Measurements from ENCODE around the gene GAB2. TPM values are rescaled to one million over a fixed set of nuclear protein-coding genes. Genes with fewer than 3 reads are reported as not detected.

GAB2 gene
- total RNA-seq, 4 donors from 2014 or later = 15.9 to 82.3 (median 21.1) TPM

DNA sequence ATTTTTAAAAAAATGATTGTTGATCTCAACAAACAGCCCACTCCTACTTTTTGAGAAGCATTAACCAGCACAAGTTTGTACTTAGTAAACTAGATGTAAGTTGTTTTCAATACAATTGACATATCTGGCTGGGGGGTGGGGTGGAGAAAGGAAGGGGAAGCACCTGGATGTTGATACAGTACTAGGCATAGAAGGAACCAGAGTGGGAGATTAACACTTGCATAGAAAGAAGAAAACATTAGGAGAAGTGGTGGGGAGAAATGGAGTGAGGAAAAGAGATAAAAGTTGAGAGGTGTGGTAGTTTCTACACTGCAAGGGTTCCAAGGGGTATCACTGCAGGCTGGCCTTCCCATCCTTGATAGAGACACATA lies 10.6 kb upstream of the GAB2 start:
- Histone ChIP-seq H3K27ac (peak overlapping the region in 1 of 2 donors; percentile 32), H3K27me3 (no peaks in the 10 kb centered on the region), H3K9me3 (no peaks in the 10 kb centered on the region), H3K4me3 (no peak overlapping the region), H3K36me3 (no peaks in the 10 kb centered on the region), H3K4me1 (peaks cover 0 to 7% of the 10 kb centered on the region in 2 donors)
- no peak for DNase-seq
- TF ChIP-seq, protein P1, sequence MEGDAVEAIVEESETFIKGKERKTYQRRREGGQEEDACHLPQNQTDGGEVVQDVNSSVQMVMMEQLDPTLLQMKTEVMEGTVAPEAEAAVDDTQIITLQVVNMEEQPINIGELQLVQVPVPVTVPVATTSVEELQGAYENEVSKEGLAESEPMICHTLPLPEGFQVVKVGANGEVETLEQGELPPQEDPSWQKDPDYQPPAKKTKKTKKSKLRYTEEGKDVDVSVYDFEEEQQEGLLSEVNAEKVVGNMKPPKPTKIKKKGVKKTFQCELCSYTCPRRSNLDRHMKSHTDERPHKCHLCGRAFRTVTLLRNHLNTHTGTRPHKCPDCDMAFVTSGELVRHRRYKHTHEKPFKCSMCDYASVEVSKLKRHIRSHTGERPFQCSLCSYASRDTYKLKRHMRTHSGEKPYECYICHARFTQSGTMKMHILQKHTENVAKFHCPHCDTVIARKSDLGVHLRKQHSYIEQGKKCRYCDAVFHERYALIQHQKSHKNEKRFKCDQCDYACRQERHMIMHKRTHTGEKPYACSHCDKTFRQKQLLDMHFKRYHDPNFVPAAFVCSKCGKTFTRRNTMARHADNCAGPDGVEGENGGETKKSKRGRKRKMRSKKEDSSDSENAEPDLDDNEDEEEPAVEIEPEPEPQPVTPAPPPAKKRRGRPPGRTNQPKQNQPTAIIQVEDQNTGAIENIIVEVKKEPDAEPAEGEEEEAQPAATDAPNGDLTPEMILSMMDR (IDR thresholded peaks at IDR 0.05) = no peak
- TF ChIP-seq POLR2A (IDR thresholded peaks at IDR 0.05) = no peak
- intact Hi-C loops (cut with DNase I; ENCODE audit: low total_unique reads) = loop anchor here (10.0 kb wide), 1 partner anchor 127 kb away; no protein-coding TSS in a partner anchor

DNA sequence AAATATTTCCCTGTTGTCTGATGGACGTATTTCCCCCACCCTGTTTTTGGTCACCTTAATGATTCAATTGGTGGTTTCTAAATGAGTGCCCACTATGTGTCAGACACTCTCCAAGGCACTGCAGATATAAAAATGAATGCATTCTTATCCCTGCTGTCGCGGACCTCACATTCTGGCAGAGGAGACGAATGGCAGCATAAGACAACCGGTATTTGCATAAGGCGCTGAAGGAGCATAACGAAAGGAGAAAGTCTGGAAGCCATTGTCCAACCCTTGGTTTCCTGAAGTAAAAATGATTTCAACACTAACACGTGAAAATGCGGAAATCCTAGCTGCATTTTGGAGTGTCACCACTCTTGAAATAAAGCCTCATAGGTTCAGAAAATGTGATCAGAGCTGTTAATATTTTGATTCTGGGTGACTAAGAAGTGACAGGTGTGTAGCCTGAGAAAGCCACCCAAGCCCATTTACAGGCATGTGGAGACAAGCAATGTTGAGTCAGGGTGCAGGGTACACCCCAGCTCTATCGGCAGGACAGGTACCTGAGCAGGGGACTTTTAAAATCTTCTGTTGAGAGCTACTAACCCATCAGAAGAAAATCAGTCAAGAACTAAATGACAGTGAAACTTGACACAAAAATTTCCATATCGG lies 10.1 kb upstream of the GAB2 start:
- H3K27ac ChIP-seq = peak overlapping the region in 1 of 2 donors; percentile 32

DNA sequence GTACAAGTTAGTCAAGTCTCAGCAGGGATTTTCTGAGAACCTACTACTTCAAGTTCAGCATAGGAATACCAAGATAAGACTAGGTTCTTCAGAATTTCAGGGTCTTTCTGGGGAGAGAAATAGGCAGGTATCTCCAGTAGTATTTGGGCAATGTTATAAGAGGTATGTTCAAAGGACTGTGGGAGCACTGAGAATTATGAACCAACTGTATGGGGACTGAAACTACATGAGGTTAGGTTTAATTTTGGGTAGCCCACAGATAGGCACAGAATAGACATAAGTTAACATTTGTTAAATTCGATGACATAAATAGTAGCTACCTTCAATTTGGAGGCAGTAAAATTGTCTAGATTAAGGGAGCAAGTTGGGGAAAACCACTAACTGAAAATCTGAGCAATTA lies 9.2 kb upstream of the GAB2 start:
- no peaks in the 10 kb centered on the region for H3K27me3 ChIP-seq
- no peaks in the 10 kb centered on the region for H3K36me3 ChIP-seq
- no peak for DNase-seq
- peaks cover 0 to 7% of the 10 kb centered on the region in 2 donors for H3K4me1 ChIP-seq
- TF ChIP-seq POLR2A (IDR thresholded peaks at IDR 0.05) = no peak
- TF ChIP-seq, protein P1 (IDR thresholded peaks at IDR 0.05) = no peak
- no peak overlapping the region for H3K4me3 ChIP-seq
- intact Hi-C loops (cut with DNase I; ENCODE audit: low total_unique reads) = loop anchor here (10.0 kb wide), 1 partner anchor 128 kb away; no protein-coding TSS in a partner anchor
- no peaks in the 10 kb centered on the region for H3K9me3 ChIP-seq
- no peak overlapping the region for H3K27ac ChIP-seq

More for the DNA sequence above, 10.1 kb upstream of the GAB2 start:
- TF ChIP-seq, protein P1 (IDR thresholded peaks at IDR 0.05) = peak in 1 of 4 experiments; percentile 3
- no peak for TF ChIP-seq POLR2A (IDR thresholded peaks at IDR 0.05)
- no peak for DNase-seq
- no peaks in the 10 kb centered on the region for H3K9me3 ChIP-seq
- peaks cover 0 to 7% of the 10 kb centered on the region in 2 donors for H3K4me1 ChIP-seq
- H3K36me3 ChIP-seq = no peaks in the 10 kb centered on the region
- intact Hi-C loops (cut with DNase I; ENCODE audit: low total_unique reads) = loop anchor here (10.0 kb wide), 1 partner anchor 127 kb away; no protein-coding TSS in a partner anchor
- no peaks in the 10 kb centered on the region for H3K27me3 ChIP-seq
- H3K4me3 ChIP-seq = no peak overlapping the region

DNA sequence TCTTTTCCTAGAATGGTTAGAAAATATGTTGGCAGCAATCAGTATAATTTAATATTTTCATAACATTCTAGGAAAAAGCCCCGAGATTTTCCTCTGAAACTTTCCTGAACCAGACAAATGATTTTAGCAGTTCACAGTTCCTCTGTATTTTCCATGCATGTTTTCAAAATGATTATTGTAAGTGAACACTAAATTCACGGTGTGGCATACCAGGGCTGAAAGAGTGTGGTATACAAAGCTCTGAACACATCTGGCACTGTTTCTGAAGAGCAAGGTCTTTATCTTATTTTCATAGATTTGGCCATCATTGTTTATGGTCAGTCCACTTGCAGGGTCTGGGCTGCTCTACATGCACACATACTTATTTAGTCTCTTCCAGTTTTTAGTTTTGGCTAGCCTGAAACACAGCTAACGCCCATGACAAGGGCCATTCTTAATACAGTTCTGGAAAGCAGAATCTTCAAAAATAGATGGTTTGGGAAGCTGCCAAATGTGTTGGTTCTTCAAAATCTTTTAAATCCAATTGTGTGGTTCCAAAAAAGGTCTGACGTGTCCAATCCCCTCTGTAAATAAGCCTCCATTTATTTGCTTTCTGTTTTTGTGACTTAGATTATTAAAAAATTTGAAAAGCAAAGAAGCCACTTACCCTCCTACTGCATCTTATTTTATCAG lies 7.9 kb upstream of the GAB2 start:
- no peaks in the 10 kb centered on the region for H3K9me3 ChIP-seq
- peaks cover 0 to 7% of the 10 kb centered on the region in 2 donors for H3K4me1 ChIP-seq
- H3K4me3 ChIP-seq = no peak overlapping the region
- peak overlapping the region; percentile 57 to 58 for H3K27ac ChIP-seq
- no peaks in the 10 kb centered on the region for H3K36me3 ChIP-seq
- no peaks in the 10 kb centered on the region for H3K27me3 ChIP-seq
- TF ChIP-seq, protein P1 (IDR thresholded peaks at IDR 0.05) = no peak
- TF ChIP-seq POLR2A (IDR thresholded peaks at IDR 0.05) = no peak
- intact Hi-C loops (cut with DNase I; ENCODE audit: low total_unique reads) = loop anchor here (10.0 kb wide), 1 partner anchor 129 kb away; no protein-coding TSS in a partner anchor
- no peak for DNase-seq
